B cell (primary cell): ENCODE results near the gene NTRK2. TPM values are rescaled to one million over a fixed set of nuclear protein-coding genes. Genes with fewer than 3 reads are reported as not detected.

Source experiments
- ATAC-seq: fragments of 200-7000 bp; cut with Tn5 transposase; one replicate; pipeline ENCODE4 v1.10.0; 2021; ENCODE audit warnings: low read depth, mild to moderate bottlenecking, moderate number of reproducible peaks, moderate library complexity
- CTCF ChIA-PET: fragments of 350-600 bp; sonication (Branson Sonifier 250); formaldehyde crosslinking; loops from one replicate; lab custom pipeline; 2021; ENCODE audit warnings: antibody characterized with exemption, inconsistent platforms; lab: Charles Lee
- POLR2A ChIA-PET: fragments of 350-600 bp; sonication (Branson Sonifier 250); formaldehyde crosslinking; loops from one replicate; lab custom pipeline; 2021; ENCODE audit warnings: antibody characterized with exemption; lab: Charles Lee
- DNase-seq: peaks from one replicate; pipeline ENCODE4 v3.0.0; 2013
- H2AFZ ChIP-seq: 2 replicates; pipeline ENCODE4 v1.6.1; 2012; ENCODE audit warnings: mild to moderate bottlenecking, low read depth, low read length; ENCODE audit not compliant: insufficient read depth, poor library complexity, severe bottlenecking
- H3K27ac ChIP-seq, 2 donors: 1 replicate in 1 of 2; 2 replicates in 1 of 2; pipeline ENCODE4 v1.5.1; 2012 to 2013; ENCODE audit warnings: low read length in 2 of 2, mild to moderate bottlenecking in 2 of 2, moderate library complexity in 1 of 2
- H3K27me3 ChIP-seq, 4 experiments: fragments of 200-600 bp in 1 of 4; sonication (generic) in 1 of 4; replicated peaks in 1 of 4; 1 replicate in 2 of 4; 2 replicates in 2 of 4; pipeline versions ENCODE4 v1.6.1 to v1.7.0; 2013 to 2016; ENCODE audit warnings: low read length in 3 of 4, mild to moderate bottlenecking in 2 of 4, mixed read lengths in 1 of 4, moderate library complexity in 1 of 4; ENCODE audit not compliant: insufficient read depth in 4 of 4, control insufficient read depth in 3 of 4; ENCODE audit errors: control extremely low read depth in 1 of 4
- H3K36me3 ChIP-seq, 2 experiments: replicated peaks in 1 of 2; 1 replicate in 1 of 2; 2 replicates in 1 of 2; pipeline versions ENCODE4 v1.6.1 to v1.7.1; 2013; ENCODE audit warnings: low read length in 1 of 2; ENCODE audit not compliant: insufficient read depth in 2 of 2, control insufficient read depth in 1 of 2; ENCODE audit errors: control extremely low read depth in 1 of 2, extremely low read depth in 1 of 2
- H3K4me1 ChIP-seq, 2 donors: fragments of 200-600 bp in 1 of 2; sonication (generic) in 1 of 2; 1 replicate in 1 of 2; 2 replicates in 1 of 2; pipeline versions ENCODE4 v1.5.1 to v1.6.1; 2013 to 2017; ENCODE audit warnings: low read length in 2 of 2; ENCODE audit not compliant: control insufficient read depth in 2 of 2, insufficient read depth in 2 of 2
- H3K4me2 ChIP-seq: replicated peaks from 2 replicates; pipeline ENCODE3; 2012; ENCODE audit warnings: mild to moderate bottlenecking, low read depth, low read length; ENCODE audit not compliant: poor library complexity, severe bottlenecking
- H3K4me3 ChIP-seq, 5 experiments: fragments of 200-600 bp in 1 of 5; sonication (generic) in 1 of 5; 1 replicate in 3 of 5; 2 replicates in 2 of 5; pipeline versions ENCODE4 v1.5.1 to v1.7.0; 2011 to 2016; ENCODE audit warnings: low read length in 4 of 5, mild to moderate bottlenecking in 4 of 5, low read depth in 2 of 5, control low read depth in 1 of 5, moderate library complexity in 1 of 5; ENCODE audit not compliant: insufficient read depth in 1 of 5; ENCODE audit errors: control extremely low read depth in 1 of 5, extremely low read depth in 1 of 5
- H3K79me2 ChIP-seq: fragments of 200-600 bp; sonication (generic); one replicate; pipeline ENCODE4 v1.6.0; 2016; ENCODE audit warnings: low read length; ENCODE audit not compliant: control insufficient read depth, insufficient read depth
- H3K9ac ChIP-seq: fragments of 200-600 bp; sonication (generic); 2 replicates; pipeline ENCODE4 v1.6.1; 2017; ENCODE audit warnings: mild to moderate bottlenecking, low read length, moderate library complexity
- H3K9me3 ChIP-seq, 3 donors: one replicate each; pipeline versions ENCODE4 v1.6.1 to v1.7.1; 2013; ENCODE audit warnings: low read length in 2 of 3; ENCODE audit not compliant: control insufficient read depth in 2 of 3, insufficient read depth in 1 of 3; ENCODE audit errors: control extremely low read depth in 1 of 3
- H4K20me1 ChIP-seq: 2 replicates; pipeline ENCODE4 v1.6.0; 2012; ENCODE audit warnings: mild to moderate bottlenecking, low read length; ENCODE audit not compliant: insufficient read depth, control insufficient read depth, poor library complexity, severe bottlenecking
- H3K27ac Mint-ChIP-seq: one replicate; pipeline ENCODE4 v1.8.0; 2021; ENCODE audit warnings: mixed read lengths
- H3K27me3 Mint-ChIP-seq: one replicate; pipeline ENCODE4 v1.8.0; 2021; ENCODE audit warnings: mixed read lengths
- H3K4me1 Mint-ChIP-seq: one replicate; pipeline ENCODE4 v1.8.0; 2021; ENCODE audit warnings: mixed read lengths
- H3K4me3 Mint-ChIP-seq: one replicate; pipeline ENCODE4 v1.8.0; 2021; ENCODE audit warnings: mixed read lengths
- H3K9me3 Mint-ChIP-seq: one replicate; pipeline ENCODE4 v1.8.0; 2022; ENCODE audit warnings: mixed read lengths; ENCODE audit not compliant: insufficient read depth
- EZH2 ChIP-seq: IDR thresholded peaks from 2 replicates; pipeline ENCODE4 v1.6.1; 2012; ENCODE audit warnings: borderline replicate concordance, low read depth, mild to moderate bottlenecking, moderate library complexity, low read length; ENCODE audit not compliant: insufficient read depth, poor library complexity, severe bottlenecking
- WGBS: methylation state at CpG from one replicate; pipeline ENCODE4 v1.1.5; 2013; ENCODE audit warnings: missing lambda C conversion rate; ENCODE audit not compliant: insufficient coverage; 5-methylcytosine and 5-hydroxymethylcytosine counted together
- intact Hi-C: fragments of 100-400 bp; cut with micrococcal nuclease; formaldehyde crosslinking; loops from one replicate; pipeline ENCODE4 v1.10.0; 2022
- polyA plus RNA-seq: library from polyadenylated mRNA; depleted of rRNA; stranded (reverse); fragments of >200 nt; gene quantifications from 2 replicates; pipeline ENCODE4 v1.2.3, GENCODE V29; 2012
- total RNA-seq, 2 donors: library from RNA; stranded (reverse); fragments of 120-200 nt in 1 of 2; gene quantifications; 1 replicate in 1 of 2; 2 replicates in 1 of 2; pipeline versions ENCODE4 v1.2.3 to v1.2.4, GENCODE V29; 2013 to 2022
- TF ChIP-seq, protein P1 (sequence below): fragments of 200-600 bp; IDR thresholded peaks from one replicate; pipeline ENCODE4 v1.8.0; 2022; ENCODE audit warnings: antibody characterized with exemption, mild to moderate bottlenecking

The NTRK2 gene
- total and polyA plus RNA-seq, 2 donors (not counting 1 experiment from before 2014, with no cell fraction given), result 0.03 to 0.10 TPM

- Mint-ChIP-seq H3K4me3 (no peak overlapping the region), H3K9me3 (no peaks in the 10 kb centered on the region), H3K27ac (no peak overlapping the region), H3K4me1 (no peaks in the 10 kb centered on the region), H3K27me3 (peaks cover 14% of the 10 kb centered on the region)
- Histone ChIP-seq H3K4me2 (no peak overlapping the region), H3K4me1 (no peaks in the 10 kb centered on the region), H3K9ac (no peak overlapping the region), H3K27me3 (no peaks in the 10 kb centered on the region), H3K36me3 (no peaks in the 10 kb centered on the region), H3K79me2 (no peaks in the 10 kb centered on the region), H3K4me3 (no peak overlapping the region), H3K9me3 (no peaks in the 10 kb centered on the region), H4K20me1 (no peaks in the 10 kb centered on the region), H2AFZ (no peak overlapping the region), H3K27ac (no peak overlapping the region)
- ChIA-PET POLR2A (no interaction called here), CTCF (no interaction called here)
- no peak for ATAC-seq
- 83% methylated on average over 4 of the region's 4 CpGs for WGBS
- TF ChIP-seq, protein P1, sequence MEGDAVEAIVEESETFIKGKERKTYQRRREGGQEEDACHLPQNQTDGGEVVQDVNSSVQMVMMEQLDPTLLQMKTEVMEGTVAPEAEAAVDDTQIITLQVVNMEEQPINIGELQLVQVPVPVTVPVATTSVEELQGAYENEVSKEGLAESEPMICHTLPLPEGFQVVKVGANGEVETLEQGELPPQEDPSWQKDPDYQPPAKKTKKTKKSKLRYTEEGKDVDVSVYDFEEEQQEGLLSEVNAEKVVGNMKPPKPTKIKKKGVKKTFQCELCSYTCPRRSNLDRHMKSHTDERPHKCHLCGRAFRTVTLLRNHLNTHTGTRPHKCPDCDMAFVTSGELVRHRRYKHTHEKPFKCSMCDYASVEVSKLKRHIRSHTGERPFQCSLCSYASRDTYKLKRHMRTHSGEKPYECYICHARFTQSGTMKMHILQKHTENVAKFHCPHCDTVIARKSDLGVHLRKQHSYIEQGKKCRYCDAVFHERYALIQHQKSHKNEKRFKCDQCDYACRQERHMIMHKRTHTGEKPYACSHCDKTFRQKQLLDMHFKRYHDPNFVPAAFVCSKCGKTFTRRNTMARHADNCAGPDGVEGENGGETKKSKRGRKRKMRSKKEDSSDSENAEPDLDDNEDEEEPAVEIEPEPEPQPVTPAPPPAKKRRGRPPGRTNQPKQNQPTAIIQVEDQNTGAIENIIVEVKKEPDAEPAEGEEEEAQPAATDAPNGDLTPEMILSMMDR, result no peak
- TF ChIP-seq EZH2, result no peak
- DNase-seq, result no peak
- intact Hi-C loops, result no loop called here
Observed at GRCh38 chr9:84688956-84689355, 19.4 kb downstream of the NTRK2 start.

- Histone ChIP-seq H3K4me2 (no peak overlapping the region), H3K4me3 (no peak overlapping the region), H3K36me3 (no peaks in the 10 kb centered on the region), H2AFZ (no peak overlapping the region), H3K4me1 (no peaks in the 10 kb centered on the region), H3K9me3 (no peaks in the 10 kb centered on the region), H3K27ac (no peak overlapping the region), H3K27me3 (no peaks in the 10 kb centered on the region), H3K79me2 (no peaks in the 10 kb centered on the region), H4K20me1 (no peaks in the 10 kb centered on the region), H3K9ac (no peak overlapping the region)
- ChIA-PET POLR2A (no interaction called here), CTCF (no interaction called here)
- Mint-ChIP-seq H3K4me1 (no peaks in the 10 kb centered on the region), H3K9me3 (no peaks in the 10 kb centered on the region), H3K27me3 (peaks cover 8% of the 10 kb centered on the region), H3K27ac (no peak overlapping the region), H3K4me3 (no peak overlapping the region)
- no peak for TF ChIP-seq EZH2
- intact Hi-C loops, result no loop called here
- no peak for DNase-seq
- WGBS, result 88% methylated on average over 4 of the region's 5 CpGs
- ATAC-seq, result no peak
Observed at GRCh38 chr9:84691634-84692033, 22.1 kb downstream of the NTRK2 start.
